Sciatic nerve (tissue), 2 donors: ENCODE results near the gene OSM. TPM values are rescaled to one million over a fixed set of nuclear protein-coding genes. Genes with fewer than 3 reads are reported as not detected.
A peak's percentile ranks its signal among the peaks of the same experiment; 100 is the strongest.
"Not testable (repeated sequence)": the region's sequence is repeated elsewhere in the genome, so short reads cannot be mapped to it uniquely, and the experiment has no call there.

Experiments used
- ATAC-seq: fragments of 200-7000 bp; cut with Tn5 transposase; one replicate; pipeline ENCODE4 v1.9.1; 2020; ENCODE audit warnings: mild to moderate bottlenecking, moderate library complexity
- DNase-seq: peaks from one replicate; pipeline ENCODE4 v3.0.0-alpha.2; 2020; ENCODE audit warnings: low spot score
- intact Hi-C: fragments of 100-400 bp; cut with DNase I; formaldehyde crosslinking; loops from one replicate; pipeline ENCODE4 v1.14.2; 2022
- total RNA-seq: library from RNA; stranded (reverse); fragmentation: NEBNext Ultra II Directional; extraction: Animal tissue kit (Norgen Biotek cat#: 25700); gene quantifications from one replicate; pipeline ENCODE4 v1.2.1, GENCODE V29; 2021
- donor health status: DM: no; HTN: no; CAD: no.
- donor health status: DM: no; HTN: no; CAD: no.

Gene OSM
- total RNA-seq, 1 donor from 2014 or later = 6.4 TPM

DNA sequence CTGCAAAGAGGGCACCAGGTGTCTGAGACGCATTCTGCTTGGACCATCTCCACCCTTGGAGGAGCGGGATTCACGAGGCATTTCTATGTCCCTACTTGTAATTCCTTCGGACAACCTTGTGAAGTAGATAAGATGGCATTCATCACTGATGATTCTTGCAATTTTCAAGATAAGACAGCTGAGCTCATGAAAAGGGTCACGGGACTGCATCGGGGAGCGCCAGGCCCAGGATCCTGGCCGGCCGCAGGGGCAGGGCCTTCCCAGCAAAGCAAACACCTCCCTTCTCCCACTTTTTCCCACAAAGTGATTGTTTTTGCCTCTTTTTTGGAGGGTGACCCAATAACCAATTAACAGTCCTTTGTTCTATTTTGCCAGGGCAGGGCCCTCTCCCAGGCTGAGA is 28.5 kb downstream of the OSM start:
- intact Hi-C loops = no loop called here
- no peak for ATAC-seq
- no peak for DNase-seq

DNA sequence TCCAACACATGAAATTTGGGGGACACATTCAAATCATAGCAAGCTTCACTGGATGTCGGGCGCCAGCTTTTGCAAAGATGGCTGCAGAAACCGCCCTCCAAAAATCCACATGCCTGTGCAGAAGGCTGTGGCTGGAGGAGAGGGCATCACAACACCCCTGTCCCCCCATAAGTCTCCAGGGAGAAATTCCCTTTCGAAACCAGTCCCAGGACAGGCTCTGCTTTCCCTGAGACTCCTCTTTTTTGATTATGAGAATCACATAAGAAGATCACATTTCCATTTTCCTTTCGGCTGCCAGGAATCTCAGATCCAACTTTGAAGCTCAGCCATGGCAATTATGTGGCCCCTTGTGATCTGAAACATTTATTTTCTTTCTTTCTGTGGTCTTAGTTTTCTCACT is 29.8 kb downstream of the OSM start:
- DNase-seq (no peak), ATAC-seq (no peak)
- intact Hi-C loops = no loop called here

DNA sequence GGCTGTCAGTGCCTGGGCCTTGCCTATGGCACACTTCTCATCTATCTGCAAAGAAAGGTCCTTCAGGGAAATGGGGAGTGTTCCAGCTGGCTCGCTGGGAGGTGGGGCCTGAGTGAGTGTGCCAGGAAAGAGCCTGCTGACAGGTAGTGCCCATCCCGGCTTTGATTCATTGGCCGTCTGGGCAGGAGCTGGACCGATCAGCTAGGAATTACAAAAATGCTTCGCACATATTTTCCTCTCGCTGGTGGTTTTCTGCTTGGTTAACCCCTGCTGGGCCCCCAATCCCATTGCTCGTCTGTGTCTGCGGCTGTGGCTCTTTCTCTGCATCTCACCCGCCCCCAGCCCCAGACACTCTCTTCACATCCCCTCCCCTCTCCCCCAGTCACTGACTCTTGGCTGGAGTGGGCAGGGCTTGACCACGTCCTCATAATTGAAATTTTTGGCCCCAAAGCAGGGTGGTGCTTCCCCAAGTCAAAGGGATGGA is 30.9 kb downstream of the OSM start:
- no peak for DNase-seq
- no peak for ATAC-seq
- intact Hi-C loops = no loop called here

DNA sequence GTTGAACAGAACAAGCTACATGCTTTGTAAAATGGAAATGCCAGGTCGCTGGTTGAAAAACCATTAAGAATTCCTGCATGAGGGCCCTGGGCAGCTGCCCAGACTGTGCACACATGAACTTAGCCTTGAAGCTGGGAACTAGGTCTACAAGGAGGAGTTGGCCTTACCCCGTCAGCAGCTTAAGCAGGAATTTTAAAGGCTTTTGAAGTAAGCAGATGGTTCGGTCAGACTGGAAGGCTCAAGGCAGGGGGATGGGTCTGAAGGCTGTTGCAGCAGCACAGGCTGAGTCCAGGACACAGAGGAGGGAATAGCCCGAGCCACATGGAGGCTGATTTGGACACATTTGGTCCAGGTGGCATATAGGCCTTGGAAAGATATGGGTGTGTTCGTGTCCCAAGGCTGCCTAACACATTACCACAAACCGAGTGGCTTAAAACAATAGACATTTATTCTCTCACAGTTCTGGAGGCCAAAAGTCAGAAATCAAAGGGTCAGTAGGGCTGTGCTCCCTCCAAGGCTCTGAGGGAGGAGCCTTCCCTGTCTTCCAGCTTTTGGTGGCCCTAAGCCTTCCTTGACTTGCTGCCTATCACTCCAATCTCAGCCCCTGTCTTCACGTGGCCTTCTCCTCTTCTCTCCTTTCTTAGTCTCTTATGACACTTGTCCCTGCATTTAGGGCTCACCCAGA is 31.7 kb downstream of the OSM start:
- ATAC-seq = peak; percentile 66
- no peak for DNase-seq
- intact Hi-C loops = no loop called here

DNA sequence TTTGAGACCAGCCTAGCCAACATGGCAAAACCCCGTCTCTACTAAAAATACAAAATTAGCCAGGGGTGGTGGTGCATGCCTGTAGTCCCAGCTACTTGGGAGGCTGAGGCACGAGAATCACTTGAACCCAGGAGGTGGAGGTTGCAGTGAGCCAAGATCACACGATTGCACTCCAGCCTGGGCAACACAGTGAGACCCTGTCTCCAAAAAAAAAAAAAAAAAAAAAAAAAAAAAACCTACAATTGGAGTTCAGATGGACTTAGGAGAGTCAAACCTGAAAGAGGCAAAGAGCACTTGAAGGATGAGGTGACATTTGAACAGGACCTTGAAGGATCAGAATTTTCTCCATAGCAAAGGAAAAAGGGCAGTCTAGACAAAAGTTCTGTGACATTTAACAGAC is 32.3 kb downstream of the OSM start:
- intact Hi-C loops, ATAC-seq, DNase-seq: not testable (repeated sequence)

DNA sequence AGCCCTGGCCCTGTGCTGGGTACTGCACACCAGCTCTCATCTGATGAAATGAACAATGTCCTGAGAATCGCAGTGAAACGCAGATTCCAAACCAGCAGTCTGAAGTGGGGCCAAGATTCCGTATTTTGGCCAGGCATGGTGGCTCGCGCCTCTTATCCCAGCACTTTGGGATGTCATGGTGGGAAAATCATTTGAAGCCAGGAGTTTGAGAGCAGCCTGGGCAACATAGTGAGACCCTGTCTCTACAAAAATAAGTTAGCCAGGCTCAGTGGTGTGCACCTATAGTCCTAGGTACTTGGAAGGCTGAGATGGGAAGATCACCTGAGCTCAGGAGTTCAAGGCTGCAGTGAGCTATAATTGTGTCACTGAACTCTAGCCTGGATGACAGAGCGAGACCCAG is 33.1 kb downstream of the OSM start:
- ATAC-seq = no peak

DNA sequence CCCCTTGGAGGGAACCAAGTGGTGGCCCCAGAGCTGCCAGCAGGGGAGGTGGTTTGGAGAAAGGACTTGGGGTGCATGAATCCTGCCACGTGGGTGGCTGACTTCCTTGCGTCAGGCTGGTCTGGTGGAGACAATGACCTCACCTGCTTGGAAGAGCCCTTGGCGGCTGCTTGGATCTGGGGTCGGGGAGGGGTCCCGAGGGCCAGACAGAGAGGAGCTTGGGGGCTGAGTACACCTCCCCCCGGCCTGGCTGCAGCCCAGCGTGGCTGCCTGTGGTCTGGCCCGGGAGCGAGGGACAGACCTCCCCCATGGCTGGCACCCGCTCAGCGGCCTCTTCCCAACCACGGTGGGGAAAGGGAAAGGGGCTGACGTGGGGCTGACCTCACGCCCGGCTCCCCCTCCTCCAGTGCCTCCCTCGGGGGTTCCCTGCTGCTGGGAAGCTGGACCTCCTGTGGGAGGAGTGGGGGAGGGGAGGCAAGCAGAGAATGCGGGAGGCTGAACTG is 33.9 kb downstream of the OSM start:
- intact Hi-C loops = no loop called here
- peak; percentile 8 for ATAC-seq
- DNase-seq = no peak

More for the DNA sequence above, 33.1 kb downstream of the OSM start:
- no peak for DNase-seq
- intact Hi-C loops = no loop called here

DNA sequence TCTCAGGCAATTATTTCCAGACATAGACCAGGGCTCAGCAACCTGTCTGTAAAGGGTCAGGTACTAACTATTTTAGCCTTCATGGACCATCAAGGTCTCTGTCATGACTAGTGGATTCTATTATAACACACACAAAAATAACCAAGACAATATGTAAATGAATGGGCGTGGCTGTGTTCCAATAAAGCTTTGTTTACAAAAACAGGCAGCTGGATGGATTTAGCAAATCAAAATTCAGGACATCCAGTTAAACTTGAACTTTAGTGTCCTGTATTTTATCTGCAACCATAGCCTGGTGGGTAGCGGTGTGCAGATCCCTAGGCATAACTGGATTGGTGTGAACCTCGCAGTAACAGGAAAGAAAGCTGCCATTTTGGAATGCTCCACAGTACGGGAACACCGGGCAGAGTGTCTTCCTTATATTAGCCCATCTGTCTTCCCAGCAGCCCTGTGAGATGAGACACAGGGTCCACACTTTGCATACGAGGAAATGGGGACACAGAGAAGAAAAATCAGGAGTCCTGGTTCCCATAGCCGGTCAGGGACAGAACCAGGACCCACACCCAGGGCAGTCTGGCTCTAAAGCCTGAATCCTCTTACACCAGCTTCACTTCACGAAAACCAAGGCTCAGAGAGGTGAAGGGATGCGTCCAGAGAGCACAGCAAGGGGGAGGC is 35.7 kb downstream of the OSM start:
- intact Hi-C loops = no loop called here
- DNase-seq = no peak
- no peak for ATAC-seq

DNA sequence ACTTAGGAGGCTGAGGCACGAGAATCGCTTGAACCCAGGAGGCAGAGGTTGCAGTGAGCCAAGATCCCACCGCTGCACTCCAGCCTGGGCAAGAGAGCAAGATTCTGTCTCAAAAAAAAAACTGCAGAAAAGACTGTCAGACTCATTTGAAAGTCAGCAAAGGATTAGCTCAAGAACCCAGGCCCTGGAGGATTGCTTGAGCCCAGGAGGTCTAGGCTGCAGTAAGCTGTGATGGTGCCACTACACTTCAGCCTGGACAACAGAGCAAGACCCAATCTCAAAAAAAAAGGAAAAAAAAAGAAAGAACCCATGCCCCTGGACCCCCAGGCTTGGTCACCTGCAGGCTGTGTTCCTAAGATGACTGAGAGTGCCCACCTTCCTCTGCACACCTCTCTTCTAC is 36.3 kb downstream of the OSM start:
- DNase-seq = no peak
- no peak for ATAC-seq
- intact Hi-C loops = no loop called here

DNA sequence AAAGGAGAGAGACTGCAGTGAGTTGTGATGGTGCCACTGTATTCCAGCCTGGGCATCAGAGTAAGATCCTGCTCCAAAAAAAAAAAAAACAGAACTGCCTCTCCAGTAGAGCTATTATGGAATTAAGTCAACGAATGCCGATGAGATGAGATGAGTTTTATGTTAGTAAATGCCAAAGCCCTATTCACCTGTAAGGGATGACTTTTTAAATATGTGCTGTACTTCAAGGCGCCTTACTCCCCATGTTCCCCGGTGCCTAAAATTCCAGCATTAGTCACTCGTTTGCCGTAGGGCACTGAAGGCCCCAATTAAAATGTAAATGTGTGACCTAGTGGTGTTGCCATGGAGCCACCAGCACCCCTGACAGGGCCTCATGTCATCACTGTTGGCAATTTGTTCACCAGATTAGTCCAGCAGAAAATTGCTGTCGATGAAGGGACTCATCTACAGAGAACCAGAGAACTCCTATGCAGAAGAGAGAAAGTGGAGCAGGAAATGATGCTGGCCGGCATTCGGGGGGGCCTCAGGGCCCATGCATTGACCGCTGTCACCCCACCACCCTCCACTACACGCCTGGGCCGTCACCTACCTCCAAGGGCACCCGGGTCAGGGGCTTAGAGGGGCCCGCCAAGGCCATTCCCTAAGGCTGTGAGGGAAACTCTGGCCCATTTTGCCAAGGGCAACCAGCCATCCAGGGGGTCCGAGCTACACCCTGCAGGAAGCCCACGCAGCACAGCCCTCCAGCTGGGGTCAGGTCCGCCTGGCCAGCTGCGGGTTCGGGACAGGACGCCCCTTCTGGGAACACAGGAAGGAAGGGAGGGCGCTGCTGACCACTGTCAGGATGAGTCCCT is 37.9 kb downstream of the OSM start:
- ATAC-seq (no peak), DNase-seq (no peak)
- intact Hi-C loops = no loop called here

DNA sequence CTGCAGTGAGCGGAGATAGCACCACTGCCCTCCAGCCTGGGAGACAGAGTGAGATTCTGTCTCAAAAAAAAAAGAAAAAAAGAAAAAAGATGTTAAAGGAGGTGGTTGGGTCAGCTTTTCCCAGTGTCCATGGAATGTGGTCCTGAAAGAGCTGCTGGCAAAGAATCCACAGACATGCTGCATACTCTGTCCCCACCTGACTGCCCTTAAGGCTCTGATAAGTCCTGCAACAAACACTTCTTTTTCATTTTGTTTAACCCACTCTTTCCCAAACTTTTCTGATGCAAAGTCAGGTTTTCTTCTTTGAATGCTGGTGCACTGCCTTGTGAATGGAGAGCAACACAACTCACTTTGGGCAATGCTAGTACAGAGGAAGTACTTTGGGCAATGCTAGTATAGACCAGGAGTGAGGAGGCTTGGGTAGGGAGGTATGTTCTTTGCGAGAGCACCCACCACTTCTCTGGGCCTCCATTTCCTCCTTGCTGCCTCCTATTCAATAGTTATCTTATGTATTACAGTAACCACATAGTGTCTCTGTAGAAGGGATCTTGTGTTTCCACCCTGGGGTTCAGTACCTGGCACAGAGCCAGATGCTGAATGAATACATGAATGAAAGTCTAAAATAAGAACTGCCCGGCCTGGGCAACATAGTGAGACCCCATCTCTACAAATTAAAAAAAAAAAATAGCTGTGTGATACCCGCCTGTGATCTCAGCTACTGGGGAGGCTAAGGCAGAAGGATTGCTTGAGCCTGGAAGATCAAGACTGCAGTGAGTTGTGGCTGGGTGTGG is 39.0 kb downstream of the OSM start:
- intact Hi-C loops = no loop called here
- DNase-seq (no peak), ATAC-seq (no peak)

DNA sequence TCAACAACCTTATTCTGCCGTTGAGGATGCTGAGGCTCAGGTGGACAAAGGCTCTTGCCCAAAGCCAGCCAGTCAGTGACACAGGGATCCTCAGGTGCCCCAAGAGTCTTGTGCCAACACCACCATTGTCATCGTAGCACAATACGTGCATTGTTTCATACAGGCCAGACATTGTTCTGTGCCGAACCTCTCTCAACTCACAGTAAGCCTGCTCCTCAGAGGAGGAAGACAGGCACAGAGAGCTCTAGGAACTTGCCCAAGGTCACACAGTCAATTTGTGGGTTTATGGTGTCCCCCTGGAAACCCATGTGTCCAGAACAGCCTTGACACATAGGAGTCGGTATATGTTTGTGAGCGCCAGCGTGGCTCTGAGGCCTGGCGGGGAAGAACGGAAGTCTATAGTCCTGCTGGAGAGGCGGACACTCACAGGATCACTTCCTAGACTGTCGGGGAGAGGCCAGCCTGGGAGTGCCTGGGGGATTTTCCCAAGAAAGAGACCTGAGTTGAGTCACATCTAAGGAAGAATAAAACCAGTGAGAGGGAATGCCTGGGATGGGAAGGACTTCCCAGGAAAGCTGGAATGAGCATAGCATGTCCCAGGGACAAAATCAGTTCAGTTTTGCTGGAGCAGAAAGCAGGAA is 40.3 kb downstream of the OSM start:
- intact Hi-C loops = no loop called here

DNA sequence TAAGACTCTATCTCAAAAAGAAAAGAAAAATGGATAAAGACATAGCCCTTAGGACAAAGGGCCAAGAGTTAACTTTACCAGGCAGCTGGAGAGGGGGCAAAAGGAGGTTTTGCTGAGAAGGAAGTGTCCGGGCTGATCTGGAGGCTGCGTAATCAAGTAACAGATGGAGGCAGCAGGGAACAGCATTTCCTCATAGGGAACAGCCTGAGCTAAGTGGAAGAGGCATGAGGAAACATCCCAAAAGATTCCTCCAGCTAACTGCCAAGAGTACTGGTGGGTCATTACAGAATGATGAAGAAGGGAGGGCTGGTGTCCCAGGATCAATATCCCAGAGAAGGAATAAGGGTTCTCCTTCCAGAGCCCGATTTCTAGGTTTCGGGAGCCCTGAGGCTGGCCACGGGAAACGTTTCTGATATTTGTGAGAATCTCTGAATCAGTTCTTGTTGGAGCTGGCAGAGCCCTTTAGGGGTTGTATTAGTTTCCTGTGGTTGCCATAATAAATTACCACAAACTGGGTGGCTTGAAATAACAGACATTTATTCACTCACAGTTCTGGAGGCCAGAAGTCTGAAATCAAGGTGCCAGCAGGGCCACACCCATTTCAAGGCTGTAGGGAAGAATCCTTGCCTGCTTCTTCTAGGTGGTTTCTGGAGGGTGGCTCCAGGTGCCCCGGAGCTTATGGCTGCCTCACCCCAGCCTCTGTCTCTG is 41.3 kb downstream of the OSM start:
- intact Hi-C loops = no loop called here
- ATAC-seq = no peak
- no peak for DNase-seq

More for the DNA sequence above, 40.3 kb downstream of the OSM start:
- no peak for ATAC-seq
- no peak for DNase-seq

DNA sequence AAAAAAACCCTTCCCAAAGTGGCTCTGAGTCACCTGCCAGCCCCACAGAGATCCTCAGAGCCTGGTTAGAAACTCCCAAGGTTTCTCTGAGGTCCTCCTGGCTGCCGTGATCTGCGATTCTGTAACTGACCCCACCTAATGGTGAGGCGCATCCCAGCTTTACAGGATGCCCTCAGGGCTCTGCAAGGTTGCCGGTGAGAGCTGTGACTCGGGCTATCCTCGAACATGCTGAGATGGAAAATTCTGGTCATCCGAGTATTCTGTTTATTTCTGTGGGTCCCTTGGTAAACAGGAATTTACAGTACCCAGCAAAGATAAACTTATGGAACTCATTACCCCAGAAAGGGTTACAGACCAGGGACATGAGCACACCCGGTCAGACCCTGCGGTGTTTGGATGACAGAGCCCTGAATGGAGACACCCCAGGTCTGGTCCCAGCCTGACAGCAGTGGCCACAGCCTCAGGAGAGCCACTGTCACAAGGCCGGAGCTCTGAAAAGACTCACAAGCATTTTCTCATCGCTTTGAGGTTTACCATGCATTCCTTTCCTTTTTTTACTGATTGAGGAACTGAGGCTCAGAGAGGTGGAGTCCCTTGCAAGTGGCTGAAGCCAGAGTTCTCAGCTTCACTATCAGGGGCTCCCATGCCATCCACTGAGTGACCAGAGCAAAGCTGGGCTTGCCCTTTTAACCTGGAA is 42.3 kb downstream of the OSM start:
- ATAC-seq (no peak), DNase-seq (no peak)
- intact Hi-C loops = no loop called here

DNA sequence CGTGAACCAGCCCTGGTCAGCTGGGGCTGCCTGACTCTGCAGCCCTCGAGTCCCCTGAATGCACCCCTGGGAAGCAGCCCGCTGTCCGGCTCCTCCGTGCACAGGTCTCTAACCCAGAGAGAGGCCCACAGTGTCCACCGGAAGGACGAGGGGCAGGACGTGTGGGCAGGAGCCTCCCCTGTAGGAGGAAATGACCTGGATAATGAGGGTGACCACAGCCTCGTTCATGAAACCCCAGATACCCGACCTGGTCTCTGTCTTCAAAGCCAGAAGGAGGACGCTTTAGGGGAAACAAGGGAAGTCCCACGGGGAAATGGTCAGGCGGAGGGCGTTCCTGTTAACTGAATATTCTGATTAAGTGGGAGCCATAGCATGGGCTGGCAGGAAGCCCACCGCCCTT is 43.3 kb downstream of the OSM start:
- intact Hi-C loops = no loop called here
- no peak for DNase-seq

DNA sequence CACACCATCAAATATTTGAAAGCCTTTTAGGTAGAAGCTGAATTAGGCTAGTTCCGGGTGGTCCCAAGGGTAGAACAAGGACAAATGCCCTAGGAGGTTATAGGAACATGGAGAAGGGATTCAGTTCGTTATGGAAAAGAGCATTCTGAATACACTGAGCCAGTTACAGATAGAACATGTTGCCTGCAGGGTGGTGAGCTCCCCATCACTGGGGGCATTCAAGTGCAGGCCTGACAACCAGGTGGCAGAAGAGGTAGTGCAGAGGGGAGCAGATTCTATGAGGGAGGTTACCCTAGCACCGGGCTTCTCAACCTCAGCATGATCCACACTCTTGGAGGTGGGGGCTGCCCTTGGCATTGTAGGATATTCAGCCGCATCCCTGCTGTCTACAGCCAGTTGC is 44.3 kb downstream of the OSM start:
- ATAC-seq = no peak
- intact Hi-C loops = no loop called here
- no peak for DNase-seq

More for the DNA sequence above, 43.3 kb downstream of the OSM start:
- no peak for ATAC-seq
